IPS-11a (cell line): ENCODE data around the gene SH3PXD2B.
"Not testable (repeated sequence)": the region's sequence is repeated elsewhere in the genome, so short reads cannot be mapped to it uniquely, and the experiment has no call there.

Source experiments
- H3K4me3 ChIP-seq: one replicate; pipeline ENCODE4 v1.5.1; 2013; ENCODE audit warnings: low read depth, low read length, control low read depth

Gene SH3PXD2B

DNA sequence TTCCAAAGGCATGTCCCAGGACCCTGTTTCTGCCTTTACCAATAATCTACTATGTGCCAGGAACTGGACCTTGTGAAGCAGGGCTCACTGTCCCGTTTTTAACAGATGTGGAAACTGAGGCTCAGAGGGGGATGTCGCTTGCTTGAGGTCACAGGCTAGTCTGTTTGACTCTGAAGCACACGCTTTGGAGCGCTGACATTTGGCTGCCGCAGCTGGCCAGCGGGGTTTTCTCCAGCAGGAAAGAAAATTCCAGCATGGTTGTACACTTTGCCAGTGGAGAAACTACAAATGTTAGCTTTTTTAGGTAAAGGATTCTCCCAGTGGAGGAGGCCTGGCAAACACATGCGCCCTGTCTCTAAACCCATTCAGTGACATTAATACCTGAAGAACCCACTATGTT lies 50.5 kb downstream of the SH3PXD2B start:
- no peak overlapping the region for H3K4me3 ChIP-seq

DNA sequence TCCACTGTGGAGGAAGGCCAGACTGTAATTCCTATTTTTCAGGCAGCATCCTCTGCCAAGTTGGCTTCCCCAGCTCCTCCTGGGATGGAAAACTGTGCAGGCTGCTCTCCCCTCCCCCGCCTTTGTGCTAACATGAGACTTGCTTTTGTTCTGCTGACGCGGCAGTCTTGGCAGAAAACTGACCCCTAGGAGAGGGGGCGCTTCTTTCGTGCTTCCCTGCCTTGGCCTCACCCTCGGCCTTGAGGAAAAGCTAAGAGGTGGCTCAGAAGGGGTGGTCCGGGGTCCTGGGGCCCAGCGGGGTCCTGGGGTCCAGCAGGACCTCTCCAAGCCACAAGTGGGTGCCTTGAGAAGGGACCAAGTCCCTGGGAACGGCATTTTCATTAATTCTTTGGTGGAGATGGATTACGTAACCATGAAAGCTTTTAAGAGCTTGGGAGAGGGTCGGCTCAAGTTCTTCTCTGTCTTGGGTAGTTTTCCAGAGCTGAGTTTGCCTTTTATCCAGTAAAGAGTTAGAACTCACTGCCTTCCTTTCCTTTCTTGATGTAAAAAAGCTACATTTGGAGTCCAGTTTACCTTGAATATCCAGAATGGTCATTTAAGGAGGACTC lies 51.0 kb downstream of the SH3PXD2B start:
- H3K4me3 ChIP-seq, result no peak overlapping the region

DNA sequence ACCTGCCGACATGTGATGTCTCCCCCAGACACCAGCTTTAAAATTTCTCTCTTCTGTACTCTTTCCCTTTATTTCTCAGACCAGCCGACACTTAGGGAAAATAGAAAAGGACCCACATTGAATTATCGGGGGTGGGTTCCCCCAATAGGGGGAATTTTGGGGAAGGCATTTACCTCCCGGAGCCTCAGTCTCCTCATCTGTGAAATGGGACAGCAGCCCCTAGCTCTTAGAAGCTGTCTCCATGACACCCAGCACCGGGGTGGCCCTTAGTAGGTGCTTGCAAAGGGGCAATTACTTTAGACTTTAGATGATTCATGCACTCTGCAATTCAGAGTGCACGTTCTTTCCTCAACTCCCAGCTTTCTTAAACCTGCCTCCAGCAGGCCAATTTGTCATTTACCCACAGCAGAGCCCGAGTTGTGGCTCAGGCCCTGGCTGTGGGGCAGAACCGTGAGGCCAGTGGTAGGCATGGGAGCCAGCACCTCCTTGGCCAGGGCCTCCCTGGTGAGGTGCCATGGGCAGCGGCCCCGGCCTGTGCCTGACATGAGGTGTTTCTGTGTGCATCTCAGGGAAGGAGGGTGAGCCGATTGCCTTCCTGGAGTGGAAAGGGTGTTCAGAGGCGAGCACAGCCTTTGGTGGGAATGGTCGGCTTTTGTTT lies 51.7 kb downstream of the SH3PXD2B start:
- no peak overlapping the region for H3K4me3 ChIP-seq

DNA sequence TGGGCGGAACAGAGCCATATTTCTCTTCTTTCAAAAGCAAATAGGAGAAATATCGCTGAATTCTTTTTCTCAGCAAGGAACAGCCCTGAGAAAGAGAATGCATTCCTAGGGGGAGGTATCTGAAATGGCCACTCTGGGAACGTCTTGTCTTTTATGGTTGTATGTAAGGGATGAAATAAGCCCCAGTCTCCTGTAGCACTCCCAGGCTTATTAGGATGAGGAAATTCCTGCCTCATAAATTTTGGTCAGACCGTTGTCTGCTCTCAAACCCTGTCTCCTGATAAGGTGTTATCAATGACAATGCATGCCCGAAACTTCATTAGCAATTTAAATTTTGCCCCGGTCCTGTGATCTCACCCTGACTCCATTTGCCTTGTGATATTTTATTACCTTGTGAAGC lies 52.3 kb downstream of the SH3PXD2B start:
- not testable (repeated sequence) for H3K4me3 ChIP-seq

DNA sequence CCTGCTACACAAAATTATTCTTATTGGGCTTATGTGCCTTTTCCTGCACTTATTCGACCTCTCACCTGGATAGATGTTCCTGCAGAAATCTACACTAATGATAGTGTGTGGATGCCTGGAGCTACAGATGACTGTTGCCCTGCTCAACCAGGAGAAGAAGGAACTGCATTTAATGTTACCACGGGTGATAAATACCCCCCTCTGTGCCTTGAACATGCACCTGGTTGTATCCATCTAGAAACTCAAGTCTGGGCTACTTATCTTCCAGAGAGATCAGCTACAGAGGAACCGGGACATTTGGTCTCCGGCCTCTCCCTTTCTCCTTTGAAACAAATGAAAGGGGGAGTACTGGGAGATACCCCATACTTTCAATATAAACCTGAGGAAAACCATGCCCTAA lies 54.5 kb downstream of the SH3PXD2B start:
- no peak overlapping the region for H3K4me3 ChIP-seq

DNA sequence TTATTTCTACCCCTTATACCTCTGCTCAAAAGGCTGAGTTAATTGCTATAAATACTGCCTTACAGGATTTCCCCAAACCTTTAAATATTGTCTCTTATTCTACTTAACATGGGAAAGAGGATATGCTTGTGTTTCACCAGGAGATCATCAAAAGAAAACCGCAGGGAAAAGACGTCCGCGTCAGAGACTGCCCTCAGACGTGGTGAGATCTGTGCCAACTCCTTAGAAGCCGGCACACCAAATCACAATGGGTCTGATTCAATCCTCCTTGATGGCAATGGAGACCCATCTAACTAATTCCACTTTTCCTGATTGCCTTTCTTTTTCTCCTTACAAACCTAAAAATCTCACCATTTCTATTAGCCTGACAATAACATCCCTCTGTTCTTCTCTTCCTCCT lies 55.0 kb downstream of the SH3PXD2B start:
- no peak overlapping the region for H3K4me3 ChIP-seq

DNA sequence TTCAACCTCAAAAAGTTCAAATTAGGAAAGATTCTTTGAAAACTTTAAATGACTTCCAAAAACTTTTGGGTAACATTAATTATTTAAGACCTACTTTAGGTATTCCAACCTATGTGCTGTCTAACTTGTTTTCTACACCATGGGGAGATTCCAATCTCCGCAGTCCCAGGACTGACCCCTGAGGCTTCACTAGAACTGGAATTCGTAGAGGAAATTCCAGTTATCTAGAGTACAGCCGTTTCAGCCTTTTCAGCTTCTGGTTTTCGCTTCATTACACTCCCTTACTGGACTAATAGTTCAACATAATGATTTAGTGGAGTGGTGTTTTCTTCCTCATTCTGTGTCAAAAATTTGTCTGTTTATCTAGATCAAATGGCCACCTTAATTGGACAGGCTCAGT lies 55.7 kb downstream of the SH3PXD2B start:
- H3K4me3 ChIP-seq, result not testable (repeated sequence)

DNA sequence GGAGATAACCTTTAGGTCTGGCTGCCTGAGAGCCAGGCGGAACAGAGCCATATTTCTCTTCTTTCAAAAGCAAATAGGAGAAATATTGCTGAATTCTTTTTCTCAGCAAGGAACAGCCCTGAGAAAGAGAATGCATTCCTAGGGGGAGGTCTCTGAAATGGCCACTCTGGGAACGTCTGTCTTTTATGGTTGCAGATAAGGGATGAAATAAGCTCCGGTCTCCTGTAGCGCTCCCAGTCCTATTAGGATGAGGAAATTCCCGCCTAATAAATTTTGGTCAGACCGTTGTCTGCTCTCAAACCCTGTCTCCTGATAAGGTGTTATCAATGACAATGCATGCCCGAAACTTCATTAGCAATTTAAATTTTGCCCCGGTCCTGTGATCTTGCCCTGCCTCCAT lies 57.3 kb downstream of the SH3PXD2B start:
- H3K4me3 ChIP-seq, result not testable (repeated sequence)

DNA sequence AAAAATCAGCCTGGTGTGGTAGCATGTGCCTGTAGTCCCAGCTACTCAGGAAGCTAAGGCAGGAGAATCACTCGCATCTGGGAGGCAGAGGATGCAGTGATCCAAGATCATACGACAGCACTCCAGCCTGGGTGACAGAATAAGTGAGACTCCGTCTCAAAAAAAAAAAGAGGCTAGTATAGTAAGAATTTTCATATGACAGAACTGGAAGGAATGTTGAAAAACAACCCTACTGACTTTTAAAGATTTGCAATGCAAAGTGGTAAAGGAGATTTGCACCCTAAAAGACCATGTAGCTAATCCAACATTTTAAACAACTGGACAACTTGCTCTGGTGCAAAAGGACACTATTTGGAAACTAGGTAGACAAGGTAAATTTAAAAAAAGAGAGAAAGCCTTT lies 58.1 kb downstream of the SH3PXD2B start:
- H3K4me3 ChIP-seq, result no peak overlapping the region

DNA sequence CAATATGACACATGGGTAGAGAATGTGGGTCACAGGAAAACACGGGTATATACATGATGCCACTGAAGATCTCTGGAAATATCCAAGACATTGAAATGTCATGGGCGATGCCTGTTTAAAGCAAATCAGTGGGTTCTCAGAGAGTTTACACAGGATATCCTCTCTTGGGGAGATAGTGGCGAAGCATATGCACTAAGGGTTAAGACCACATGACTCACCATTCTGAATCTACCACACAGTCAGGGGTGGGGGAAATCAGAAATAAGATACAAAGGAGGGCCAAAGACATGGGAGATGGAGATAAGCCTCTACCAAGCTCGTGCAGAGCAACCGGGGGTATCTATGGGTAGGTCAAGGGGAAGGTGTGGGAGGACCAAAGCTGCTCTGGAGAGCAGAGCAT lies 58.8 kb downstream of the SH3PXD2B start:
- no peak overlapping the region for H3K4me3 ChIP-seq

DNA sequence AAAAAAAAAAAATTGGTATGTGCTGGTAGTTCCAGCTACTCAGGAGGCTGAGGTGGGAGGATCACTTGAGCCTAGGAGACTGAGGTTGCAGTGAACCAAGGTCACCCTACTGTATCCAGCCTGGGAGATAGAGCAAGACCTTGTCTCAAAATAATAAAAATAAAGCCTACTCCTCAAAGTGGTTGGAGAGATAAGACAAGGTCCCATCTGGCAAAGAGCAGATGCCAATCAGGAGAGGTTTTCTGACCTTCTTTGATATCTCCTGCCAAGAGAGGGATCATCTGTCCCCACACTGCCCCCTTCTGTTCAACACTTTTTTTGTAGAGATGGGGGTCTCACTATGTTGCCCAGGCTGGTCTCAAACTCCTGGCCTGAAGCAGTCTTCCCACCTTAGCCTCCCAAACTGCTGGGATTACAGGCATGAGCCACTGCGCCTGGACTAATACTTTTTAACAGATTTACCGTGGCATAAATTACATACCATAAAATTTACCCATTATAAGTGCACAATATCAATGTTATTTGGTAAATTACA lies 64.7 kb downstream of the SH3PXD2B start:
- H3K4me3 ChIP-seq, result no peak overlapping the region

DNA sequence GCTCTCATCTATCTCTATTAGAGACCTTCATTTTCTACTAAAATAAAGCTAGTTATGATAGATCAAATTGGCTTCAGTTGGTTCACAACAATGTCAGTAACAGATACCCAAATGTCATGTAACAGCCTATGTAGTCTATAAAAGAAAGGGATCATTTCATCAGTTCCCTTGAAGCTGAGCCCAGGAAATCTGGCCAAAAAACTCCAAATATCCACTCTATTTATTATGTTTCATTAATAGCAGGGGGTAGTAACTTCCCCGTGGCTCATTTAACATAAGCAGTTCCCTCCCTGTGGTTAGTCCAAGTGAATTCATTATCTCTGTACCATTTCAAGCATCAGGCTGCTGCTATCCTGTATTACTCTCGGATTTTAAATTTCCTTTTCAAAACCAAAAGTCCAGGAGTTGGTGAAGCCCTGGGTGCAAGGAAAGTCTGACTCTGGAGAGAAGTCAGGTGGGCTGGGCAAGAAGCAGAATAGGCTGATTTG lies 66.0 kb downstream of the SH3PXD2B start:
- no peak overlapping the region for H3K4me3 ChIP-seq

DNA sequence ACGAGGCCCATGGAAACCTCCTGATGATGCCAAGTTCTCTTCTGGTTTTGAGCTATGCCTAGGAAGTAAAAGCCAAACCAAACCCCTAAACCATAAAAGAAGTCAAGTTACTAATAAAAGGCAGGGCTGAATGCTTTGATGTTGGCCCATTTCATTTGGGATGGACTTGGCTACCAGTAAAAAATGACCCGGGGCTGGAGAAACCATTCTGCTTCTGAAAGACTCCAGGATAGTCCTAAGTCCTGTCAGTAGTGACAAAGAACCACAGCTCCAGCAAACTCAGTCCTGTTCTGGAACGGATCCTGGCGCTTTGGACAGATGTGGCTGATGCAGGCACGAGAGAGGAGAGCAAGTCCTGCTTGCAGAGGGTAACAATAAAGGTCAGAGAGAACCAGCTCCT lies 68.6 kb downstream of the SH3PXD2B start:
- H3K4me3 ChIP-seq, result no peak overlapping the region

DNA sequence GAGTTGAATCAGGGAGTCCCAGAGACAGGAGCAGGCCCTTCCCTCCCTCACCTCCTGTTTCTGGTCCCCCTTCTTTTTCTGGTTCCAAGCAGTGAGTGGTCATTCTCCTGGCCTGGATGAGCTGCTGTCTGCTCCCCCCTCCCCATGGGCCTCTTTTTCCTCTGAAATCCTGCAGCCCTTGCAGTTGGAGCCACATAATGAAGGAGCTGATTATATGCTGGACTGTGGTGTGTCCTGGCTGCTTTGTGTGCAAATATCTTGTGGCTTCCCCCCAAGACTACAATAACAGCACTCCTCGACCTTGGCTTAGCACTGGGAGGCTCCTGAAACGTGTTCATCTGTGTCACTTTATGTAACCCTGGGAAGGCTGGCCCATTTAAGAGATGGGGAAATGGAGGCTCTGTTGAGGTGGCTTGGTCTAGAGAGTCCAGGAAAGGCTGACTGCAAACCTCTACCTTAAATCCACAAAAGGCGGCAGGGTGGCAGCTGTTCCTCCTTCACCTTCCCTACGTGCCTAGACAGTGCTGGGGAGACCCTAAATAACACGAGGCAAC lies 69.2 kb downstream of the SH3PXD2B start:
- H3K4me3 ChIP-seq, result no peak overlapping the region

DNA sequence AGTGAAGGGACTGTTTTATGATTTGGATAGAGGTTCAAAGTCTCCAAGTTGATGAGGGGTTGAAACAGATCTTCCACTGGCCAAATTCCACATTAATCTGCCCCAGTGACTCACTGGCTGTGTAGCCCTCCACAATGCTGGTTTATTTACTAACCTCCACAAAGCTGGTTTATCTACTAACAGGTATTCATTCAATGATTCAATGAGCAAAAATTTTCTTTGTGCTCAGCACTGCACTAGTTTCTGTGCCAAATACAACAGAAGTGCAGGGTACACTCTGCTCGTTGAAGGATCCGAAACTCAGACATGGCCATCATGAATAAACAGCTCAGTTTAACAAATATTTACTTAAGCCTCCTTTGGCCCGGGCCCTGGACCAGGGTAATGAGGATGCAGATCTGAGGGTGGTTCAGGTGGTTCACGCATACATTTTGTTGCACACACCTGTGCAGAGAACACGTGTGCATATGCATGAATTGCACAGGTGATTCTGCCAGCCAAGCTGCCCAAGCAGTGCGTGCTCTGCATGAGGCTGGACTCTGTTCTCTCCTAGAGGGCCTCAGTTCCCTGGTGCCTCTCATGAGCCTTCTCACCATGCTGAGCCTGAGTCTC lies 71.0 kb downstream of the SH3PXD2B start:
- H3K4me3 ChIP-seq, result no peak overlapping the region

DNA sequence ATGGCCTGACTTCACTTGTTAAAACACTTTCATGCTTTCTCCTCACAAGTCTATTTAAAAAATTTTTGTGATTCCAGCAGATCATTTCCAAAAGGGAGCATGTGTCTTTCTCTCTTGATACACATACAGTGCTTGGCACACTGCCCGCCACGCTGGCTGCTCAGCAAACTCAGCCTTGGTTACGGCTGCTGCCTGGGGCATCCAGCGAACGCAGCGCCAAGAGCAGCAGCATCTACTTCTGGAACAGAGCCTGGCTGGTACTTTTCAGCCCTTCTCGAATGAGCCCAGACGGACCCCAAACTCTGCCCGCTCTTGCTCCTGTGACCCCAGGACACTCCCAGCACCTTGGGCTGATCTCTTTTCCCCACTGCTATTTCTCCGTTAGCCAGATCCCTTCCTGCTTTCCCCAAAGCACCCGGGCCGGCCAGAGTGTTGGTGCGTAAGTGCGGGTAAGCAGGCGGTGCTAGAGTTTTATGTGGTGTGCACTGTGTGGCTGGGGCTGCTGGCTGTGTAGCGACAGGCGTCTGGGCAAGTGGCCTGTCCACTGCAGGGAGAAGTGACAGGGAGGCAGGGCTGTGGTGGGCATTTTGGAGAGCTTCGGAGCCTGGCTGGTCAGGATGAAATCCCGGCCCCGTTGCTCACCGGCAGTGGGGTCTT lies 73.2 kb downstream of the SH3PXD2B start:
- no peak overlapping the region for H3K4me3 ChIP-seq

DNA sequence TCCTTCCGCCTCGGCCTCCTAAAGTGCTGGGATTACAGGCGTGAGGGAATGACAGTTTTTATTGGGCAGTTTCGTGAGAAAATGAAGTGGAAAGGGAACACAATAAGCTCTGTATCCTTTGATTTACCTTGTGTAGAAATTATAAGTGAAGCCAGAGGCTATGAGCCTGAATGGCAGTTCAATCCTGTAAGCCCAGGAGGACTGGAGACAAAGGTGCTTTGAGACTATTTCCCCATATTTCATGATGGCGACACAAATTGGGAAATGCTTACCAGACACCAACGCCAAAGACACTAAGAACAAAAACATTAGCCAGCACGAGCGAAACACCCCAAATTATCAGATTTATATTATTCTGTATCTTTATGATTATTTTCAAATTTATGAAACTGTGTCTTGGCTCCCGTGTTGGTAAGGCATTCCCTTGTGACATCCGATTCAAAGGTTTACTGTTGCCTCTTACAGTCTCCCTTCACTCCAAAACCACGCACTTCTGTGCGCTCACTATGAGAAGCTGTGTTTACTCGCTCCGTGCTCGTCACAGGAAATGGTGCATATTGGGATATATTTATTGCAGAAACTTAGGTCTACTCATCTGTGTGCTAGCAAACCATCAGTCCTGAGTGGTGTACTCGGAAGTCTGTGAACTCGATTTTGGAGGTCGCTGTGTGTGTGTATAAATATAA lies 73.9 kb downstream of the SH3PXD2B start:
- no peak overlapping the region for H3K4me3 ChIP-seq

DNA sequence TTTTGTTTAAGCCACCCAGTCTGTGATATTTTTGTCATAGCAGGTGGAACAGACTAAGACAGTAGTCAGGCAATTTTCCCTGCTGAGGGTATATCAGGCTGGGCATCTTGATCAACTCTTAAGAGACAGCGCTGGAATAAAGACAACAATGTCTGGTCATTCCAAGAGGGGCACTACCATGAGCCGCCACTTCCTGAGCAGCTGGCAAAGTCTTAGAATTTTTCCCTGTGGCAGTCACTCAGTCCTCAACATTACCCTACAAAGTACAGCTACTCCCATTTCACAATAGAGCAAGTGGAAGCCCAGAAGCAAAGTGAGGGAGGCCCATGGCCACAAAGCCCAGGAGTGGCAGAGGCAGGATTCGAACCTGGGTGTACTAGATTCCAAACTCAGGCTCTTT lies 74.8 kb downstream of the SH3PXD2B start:
- H3K4me3 ChIP-seq, result no peak overlapping the region

DNA sequence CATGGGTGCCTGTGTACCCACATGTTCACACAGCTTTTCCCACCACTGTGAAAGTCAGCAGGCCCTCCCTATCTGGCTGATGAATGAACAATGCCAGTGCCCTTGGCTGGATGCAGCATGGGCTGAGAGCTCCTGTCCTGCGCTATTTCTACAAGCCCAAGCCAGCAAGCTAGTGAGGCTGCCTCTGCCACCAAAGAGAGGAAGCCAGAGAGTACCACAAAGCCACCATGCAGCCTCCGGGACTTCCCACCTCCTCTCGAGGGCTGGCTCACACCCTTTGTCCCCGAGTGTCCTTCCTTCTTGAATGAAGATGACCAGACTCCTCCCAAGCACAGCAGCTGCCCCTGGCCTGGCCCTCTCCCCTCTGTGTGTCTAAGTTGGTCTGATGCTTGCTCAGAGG lies 76.5 kb downstream of the SH3PXD2B start:
- no peak overlapping the region for H3K4me3 ChIP-seq

DNA sequence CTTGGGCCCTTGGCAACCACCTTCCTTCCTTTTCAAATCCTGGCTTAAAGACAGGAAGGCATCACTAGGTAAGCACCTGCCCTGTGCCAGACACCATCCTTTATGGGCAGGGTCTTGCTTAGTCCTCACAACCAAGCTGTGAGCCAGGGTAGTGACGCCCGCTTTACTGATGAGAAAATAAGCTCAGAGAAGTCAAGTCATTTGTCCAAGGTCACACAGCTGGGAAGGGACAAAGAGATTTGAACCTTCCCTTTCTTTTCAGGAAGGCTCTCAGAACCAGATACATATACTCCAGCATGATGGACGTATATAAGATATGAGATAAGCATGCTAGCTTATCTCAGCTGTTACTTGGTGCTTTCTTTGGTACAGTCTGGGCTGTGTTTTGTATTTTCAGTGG lies 76.9 kb downstream of the SH3PXD2B start:
- H3K4me3 ChIP-seq, result no peak overlapping the region

DNA sequence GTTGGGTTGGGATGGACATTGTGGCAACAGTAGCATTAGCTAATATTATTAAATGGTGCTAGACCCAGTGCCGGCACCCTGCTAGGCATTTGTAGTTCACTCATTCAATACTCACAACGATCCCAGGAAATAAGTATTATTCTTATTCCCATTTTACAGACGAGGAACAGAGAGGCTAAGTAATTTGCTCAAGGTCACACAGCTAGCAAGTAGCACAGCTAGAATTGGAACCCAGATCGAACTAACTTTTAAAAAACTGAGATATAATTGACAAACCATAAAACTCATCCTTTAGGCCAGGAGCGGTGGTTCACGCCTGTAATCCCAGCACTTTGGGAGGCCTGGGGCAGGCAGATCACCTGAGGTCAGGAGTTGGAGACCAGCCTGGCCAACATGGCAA lies 79.5 kb downstream of the SH3PXD2B start:
- no peak overlapping the region for H3K4me3 ChIP-seq
